Cerebellar nuclear complex (tissue), 1 donor: ENCODE results near the gene TBC1D5.
A peak's percentile ranks its signal among the peaks of the same experiment; 100 is the strongest.

ENCODE experiments used
- DNase-seq, 2 experiments: peaks; one replicate each; lab custom pipeline; 2025; lab: John Stamatoyannopoulos, UW

TBC1D5 gene

GRCh38 chr3:17292556-17292955, 449.9 kb downstream of the TBC1D5 start:
- no peak for DNase-seq

GRCh38 chr3:17290894-17291293, 451.5 kb downstream of the TBC1D5 start:
- DNase-seq = no peak

- DNase-seq = no peak
Measured at GRCh38 chr3:17288839-17289399, 453.5 kb downstream of the TBC1D5 start.

GRCh38 chr3:17287006-17287689, 455.3 kb downstream of the TBC1D5 start:
- DNase-seq = no peak

GRCh38 chr3:17278006-17278405, 464.4 kb downstream of the TBC1D5 start:
- no peak for DNase-seq

GRCh38 chr3:17266846-17267245, 475.6 kb downstream of the TBC1D5 start:
- DNase-seq = no peak

GRCh38 chr3:17261627-17262369, 480.6 kb downstream of the TBC1D5 start:
- no peak for DNase-seq

GRCh38 chr3:17260257-17260656, 482.2 kb downstream of the TBC1D5 start:
- DNase-seq = no peak

GRCh38 chr3:17259685-17260084, 482.7 kb downstream of the TBC1D5 start:
- DNase-seq = no peak

GRCh38 chr3:17258823-17259436, 483.5 kb downstream of the TBC1D5 start:
- DNase-seq = no peak

- DNase-seq = no peak
Measured at GRCh38 chr3:17257269-17257668, 485.2 kb downstream of the TBC1D5 start.

- no peak for DNase-seq
Measured at GRCh38 chr3:17243621-17244020, 498.8 kb downstream of the TBC1D5 start.

- no peak for DNase-seq
Measured at GRCh38 chr3:17239417-17239816, 503.0 kb downstream of the TBC1D5 start.

- DNase-seq = no peak
Measured at GRCh38 chr3:17238023-17238422, 504.4 kb downstream of the TBC1D5 start.

GRCh38 chr3:17235310-17235709, 507.1 kb downstream of the TBC1D5 start:
- DNase-seq = no peak

- no peak for DNase-seq
Measured at GRCh38 chr3:17234382-17234781, 508.0 kb downstream of the TBC1D5 start.

- peak in 1 of 2 experiments; percentile 36 for DNase-seq
Measured at GRCh38 chr3:17233398-17233800, 509.0 kb downstream of the TBC1D5 start.

GRCh38 chr3:17232442-17232841, 510.0 kb downstream of the TBC1D5 start:
- no peak for DNase-seq

GRCh38 chr3:17231537-17232261, 510.7 kb downstream of the TBC1D5 start:
- no peak for DNase-seq

GRCh38 chr3:17227472-17227871, 515.0 kb downstream of the TBC1D5 start:
- DNase-seq = no peak

- DNase-seq = no peak
Measured at GRCh38 chr3:17221529-17221928, 520.9 kb downstream of the TBC1D5 start.

- no peak for DNase-seq
Measured at GRCh38 chr3:17219593-17219992, 522.8 kb downstream of the TBC1D5 start.
